Transverse colon (tissue), 3 donors: ENCODE measurements around the gene ARHGAP8.

Source experiments
- EP300 ChIP-seq: sonication (generic); formaldehyde crosslinking; IDR thresholded peaks from one replicate; pipeline ENCODE4 v1.6.1; 2017; ENCODE audit warnings: antibody characterized with exemption, low read depth
- TF ChIP-seq, protein P1 (sequence below), 5 experiments: fragments of 200-600 bp in 3 of 5; fragments of 450-650 bp in 2 of 5; sonication (generic) in 3 of 5; IDR thresholded peaks; 1 replicate in 2 of 5; 2 replicates in 3 of 5; pipeline ENCODE4 v1.5.1; 2016 to 2017; ENCODE audit warnings: antibody characterized with exemption in 5 of 5, inconsistent platforms in 3 of 5, mild to moderate bottlenecking in 2 of 5, moderate library complexity in 1 of 5

DNA sequence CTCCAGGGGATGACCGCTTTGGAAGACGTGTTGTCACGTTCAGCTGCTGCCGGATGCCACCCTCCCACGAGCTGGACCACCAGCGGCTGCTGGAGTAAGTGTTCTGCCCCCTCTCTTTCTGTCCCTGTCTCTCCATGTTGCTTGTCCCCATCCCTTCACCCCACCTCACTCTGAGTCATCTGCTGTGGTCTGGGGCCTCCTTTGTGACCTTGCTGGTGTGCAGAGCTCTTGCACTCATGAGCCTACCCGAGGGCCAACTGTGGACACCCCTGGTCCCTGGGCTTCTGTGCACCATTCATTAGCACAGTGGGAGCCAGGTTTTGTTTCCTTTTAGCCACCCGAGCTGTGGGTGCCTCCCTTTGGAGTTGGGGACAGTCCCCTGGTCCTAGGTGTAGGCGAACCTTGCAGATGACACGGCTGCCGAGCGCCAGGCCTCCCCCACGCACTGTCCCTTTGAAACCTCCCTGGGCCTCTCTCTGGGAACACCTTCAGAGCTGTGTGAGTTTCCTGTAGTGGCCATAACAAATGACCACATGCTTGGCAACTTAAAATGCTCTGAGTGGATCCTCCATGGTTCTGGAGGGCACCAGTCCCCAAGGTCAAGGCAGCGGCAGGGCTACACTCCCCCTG is 49.8 kb downstream of the ARHGAP8 start:
- TF ChIP-seq EP300, result no peak
- TF ChIP-seq, protein P1, sequence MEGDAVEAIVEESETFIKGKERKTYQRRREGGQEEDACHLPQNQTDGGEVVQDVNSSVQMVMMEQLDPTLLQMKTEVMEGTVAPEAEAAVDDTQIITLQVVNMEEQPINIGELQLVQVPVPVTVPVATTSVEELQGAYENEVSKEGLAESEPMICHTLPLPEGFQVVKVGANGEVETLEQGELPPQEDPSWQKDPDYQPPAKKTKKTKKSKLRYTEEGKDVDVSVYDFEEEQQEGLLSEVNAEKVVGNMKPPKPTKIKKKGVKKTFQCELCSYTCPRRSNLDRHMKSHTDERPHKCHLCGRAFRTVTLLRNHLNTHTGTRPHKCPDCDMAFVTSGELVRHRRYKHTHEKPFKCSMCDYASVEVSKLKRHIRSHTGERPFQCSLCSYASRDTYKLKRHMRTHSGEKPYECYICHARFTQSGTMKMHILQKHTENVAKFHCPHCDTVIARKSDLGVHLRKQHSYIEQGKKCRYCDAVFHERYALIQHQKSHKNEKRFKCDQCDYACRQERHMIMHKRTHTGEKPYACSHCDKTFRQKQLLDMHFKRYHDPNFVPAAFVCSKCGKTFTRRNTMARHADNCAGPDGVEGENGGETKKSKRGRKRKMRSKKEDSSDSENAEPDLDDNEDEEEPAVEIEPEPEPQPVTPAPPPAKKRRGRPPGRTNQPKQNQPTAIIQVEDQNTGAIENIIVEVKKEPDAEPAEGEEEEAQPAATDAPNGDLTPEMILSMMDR (IDR thresholded peaks at IDR 0.05), result no peak
